ENCODE measurements around the gene TRAPPC14. TPM values are rescaled to one million over a fixed set of nuclear protein-coding genes. Genes with fewer than 3 reads are reported as not detected.
"Not testable (repeated sequence)": the region's sequence is repeated elsewhere in the genome, so short reads cannot be mapped to it uniquely, and the experiment has no call there.

Gene TRAPPC14
- total RNA-seq, 1 experiment from 2014 or later: 19.2 TPM

- no peak overlapping the region for H3K27ac ChIP-seq (ENCODE audit: low read length)
- ChIA-PET CTCF (interaction anchor here (0.6 to 0.7 kb wide), 2 partner anchors 30 to 275 kb away, joined by 3 to 7 read pairs; no protein-coding TSS in a partner anchor), POLR2A (ENCODE audit: unreplicated experiment) (interaction anchor here (0.5 to 0.6 kb wide), 2 partner anchors 40 to 50 kb away, joined by 3 to 5 read pairs; no protein-coding TSS in a partner anchor)
- BruUV-seq (replicated peaks): no TSS peak
- TF ChIP-seq CTCF (conservative IDR thresholded peaks at IDR 0.05; ENCODE audit: low read depth, low read length) (peak; percentile 87), EZH2 (IDR thresholded peaks at IDR 0.05; ENCODE audit: low read length, unreplicated experiment) (no peak)
- H3K79me2 ChIP-seq (ENCODE audit: low read length): no peaks in the 10 kb centered on the region
- H3K4me1 ChIP-seq (ENCODE audit: insufficient read depth, low read length): 0 out of 2 replicates have a peak, but pooled peaks cover 4% of the 10 kb centered on the region
- intact Hi-C loops (cut with micrococcal nuclease): loop anchor here (2.0 to 5.0 kb wide), 3 partner anchors 82 to 275 kb away; no protein-coding TSS in a partner anchor
- no peaks in the 10 kb centered on the region for H3F3A ChIP-seq (ENCODE audit: low read length, unreplicated experiment)
- no peaks in the 10 kb centered on the region for H3K27me3 ChIP-seq (ENCODE audit: low read length)
- H3K4me3 ChIP-seq (ENCODE audit: low read length): no peak overlapping the region
- H3K9ac ChIP-seq (ENCODE audit: low read length): no peak overlapping the region
- DNase-seq: peak; percentile 68
- no peaks in the 10 kb centered on the region for H3K9me3 ChIP-seq (ENCODE audit: low read length)
- H3K9me2 ChIP-seq (replicated peaks; ENCODE audit: low read length): no peaks in the 10 kb centered on the region
- no peak overlapping the region for H3K4me2 ChIP-seq (ENCODE audit: low read length)
- no peak overlapping the region for H2AFZ ChIP-seq (ENCODE audit: low read length)
- no peaks in the 10 kb centered on the region for H4K20me1 ChIP-seq (ENCODE audit: low read length)
- no peaks in the 10 kb centered on the region for H3K36me3 ChIP-seq (ENCODE audit: low read depth, low read length)
- ATAC-seq: peak; percentile 80
Measured at GRCh38 chr7:100132697-100133151, 25.8 kb downstream of the TRAPPC14 start.

GRCh38 chr7:100132126-100132525 is 26.4 kb downstream of the TRAPPC14 start:
- Histone ChIP-seq H4K20me1 (ENCODE audit: low read length) (no peaks in the 10 kb centered on the region), H3K9me3 (ENCODE audit: low read length) (no peaks in the 10 kb centered on the region), H3K27me3 (ENCODE audit: low read length) (no peaks in the 10 kb centered on the region), H3K36me3 (ENCODE audit: low read depth, low read length) (no peaks in the 10 kb centered on the region), H3K9ac (ENCODE audit: low read length) (no peak overlapping the region), H3K4me1 (ENCODE audit: insufficient read depth, low read length) (0 out of 2 replicates have a peak, but pooled peaks cover 4% of the 10 kb centered on the region), H3K4me3 (ENCODE audit: low read length) (no peak overlapping the region), H3K9me2 (replicated peaks; ENCODE audit: low read length) (no peaks in the 10 kb centered on the region), H3K27ac (ENCODE audit: low read length) (no peak overlapping the region), H3K4me2 (ENCODE audit: low read length) (no peak overlapping the region), H2AFZ (ENCODE audit: low read length) (no peak overlapping the region), H3K79me2 (ENCODE audit: low read length) (no peaks in the 10 kb centered on the region), H3F3A (ENCODE audit: low read length, unreplicated experiment) (no peaks in the 10 kb centered on the region)
- intact Hi-C loops (cut with micrococcal nuclease): loop anchor here (2.0 to 5.0 kb wide), 3 partner anchors 83 to 275 kb away; no protein-coding TSS in a partner anchor
- ATAC-seq (no peak), DNase-seq (no peak)
- TF ChIP-seq EZH2 (IDR thresholded peaks at IDR 0.05; ENCODE audit: low read length, unreplicated experiment): no peak
- no peak for TF ChIP-seq CTCF (conservative IDR thresholded peaks at IDR 0.05; ENCODE audit: low read depth, low read length)
- BruUV-seq (replicated peaks): no TSS peak
- CTCF ChIA-PET: no interaction called here
- POLR2A ChIA-PET (ENCODE audit: unreplicated experiment): interaction anchor here (0.5 kb wide), 1 partner anchor 50 kb away, joined by 5 read pairs; no protein-coding TSS in a partner anchor

GRCh38 chr7:100130608-100131453 is 27.7 kb downstream of the TRAPPC14 start:
- Histone ChIP-seq H3K4me1 (ENCODE audit: insufficient read depth, low read length) (0 out of 2 replicates have a peak, but pooled peaks cover 4% of the 10 kb centered on the region), H3K27me3 (ENCODE audit: low read length) (no peaks in the 10 kb centered on the region), H3K9ac (ENCODE audit: low read length) (peak overlapping the region; percentile 18; the same call in 1 of the 2 replicates), H3K79me2 (ENCODE audit: low read length) (0 out of 2 replicates have a peak, but pooled peaks cover 5% of the 10 kb centered on the region), H3K9me2 (replicated peaks; ENCODE audit: low read length) (no peaks in the 10 kb centered on the region), H2AFZ (ENCODE audit: low read length) (peak overlapping the region; percentile 79), H3K27ac (ENCODE audit: low read length) (no peak overlapping the region), H3K9me3 (ENCODE audit: low read length) (no peaks in the 10 kb centered on the region), H3F3A (ENCODE audit: low read length, unreplicated experiment) (no peaks in the 10 kb centered on the region), H3K4me2 (ENCODE audit: low read length) (peak overlapping the region; percentile 82), H3K4me3 (ENCODE audit: low read length) (peak overlapping the region; percentile 48; the same call in 1 of the 2 replicates), H4K20me1 (ENCODE audit: low read length) (no peaks in the 10 kb centered on the region), H3K36me3 (ENCODE audit: low read depth, low read length) (no peaks in the 10 kb centered on the region)
- ChIA-PET CTCF (interaction anchor here (1.0 kb wide), 1 partner anchor 29 kb away, joined by 6 read pairs; no protein-coding TSS in a partner anchor), POLR2A (ENCODE audit: unreplicated experiment) (no interaction called here)
- no TSS peak for BruUV-seq (replicated peaks)
- peak; percentile 65 for DNase-seq
- no peak for TF ChIP-seq EZH2 (IDR thresholded peaks at IDR 0.05; ENCODE audit: low read length, unreplicated experiment)
- peak; percentile 71 for TF ChIP-seq CTCF (conservative IDR thresholded peaks at IDR 0.05; ENCODE audit: low read depth, low read length)
- no peak for TF ChIP-seq EZH2phosphoT487 (IDR thresholded peaks at IDR 0.05; ENCODE audit: borderline replicate concordance, low read length)
- intact Hi-C loops (cut with micrococcal nuclease): loop anchor here (5.0 kb wide), 2 partner anchors 211 to 276 kb away; no protein-coding TSS in a partner anchor
- no peak for ATAC-seq

GRCh38 chr7:100130220-100130607 is 28.3 kb downstream of the TRAPPC14 start:
- not testable (repeated sequence) for H3K27me3 ChIP-seq (ENCODE audit: low read length); DNase-seq
- intact Hi-C loops (cut with micrococcal nuclease): loop anchor here (5.0 kb wide), 2 partner anchors 212 to 277 kb away; no protein-coding TSS in a partner anchor

More at GRCh38 chr7:100130220-100130607, 28.3 kb downstream of the TRAPPC14 start:
- POLR2A ChIA-PET (ENCODE audit: unreplicated experiment); H3F3A ChIP-seq (ENCODE audit: low read length, unreplicated experiment); H2AFZ ChIP-seq (ENCODE audit: low read length); H3K9me2 ChIP-seq (replicated peaks; ENCODE audit: low read length); H3K4me2 ChIP-seq (ENCODE audit: low read length); H3K4me3 ChIP-seq (ENCODE audit: low read length); ATAC-seq; H3K4me1 ChIP-seq (ENCODE audit: insufficient read depth, low read length); H3K9me3 ChIP-seq (ENCODE audit: low read length); H3K36me3 ChIP-seq (ENCODE audit: low read depth, low read length); H4K20me1 ChIP-seq (ENCODE audit: low read length); H3K9ac ChIP-seq (ENCODE audit: low read length); H3K79me2 ChIP-seq (ENCODE audit: low read length); BruUV-seq (replicated peaks); H3K27ac ChIP-seq (ENCODE audit: low read length): not testable (repeated sequence)
- CTCF ChIA-PET: interaction anchor here (1.0 kb wide), 1 partner anchor 28 kb away, joined by 6 read pairs; no protein-coding TSS in a partner anchor
